AG04449 (cell line): ENCODE results near the gene EVA1C.
"Not testable (repeated sequence)": the region's sequence is repeated elsewhere in the genome, so short reads cannot be mapped to it uniquely, and the experiment has no call there.

Experiments used
- CTCF ChIA-PET: fragments of 350-600 bp; formaldehyde crosslinking; extraction: SDS; loops from one replicate; lab custom pipeline; 2021; ENCODE audit warnings: antibody characterized with exemption; lab: Yijun Ruan, JAX
- POLR2A ChIA-PET: fragments of 400-600, 350-600 bp; formaldehyde crosslinking; extraction: SDS; loops from one replicate; lab custom pipeline; 2020; ENCODE audit warnings: antibody characterized with exemption, inconsistent platforms; lab: Yijun Ruan, JAX
- DNase-seq: peaks from one replicate; pipeline ENCODE4 v3.0.0-alpha.2; 2010; ENCODE audit warnings: low read depth, low spot score
- H3K4me3 ChIP-seq: 2 replicates; pipeline ENCODE4 v1.5.1; 2011; ENCODE audit warnings: low read depth, mild to moderate bottlenecking, control low read depth, low read length
- TF ChIP-seq, protein P1 (sequence below): IDR thresholded peaks from one replicate; pipeline ENCODE4 v1.5.1; 2011; ENCODE audit warnings: mild to moderate bottlenecking, moderate library complexity, low read length, control low read depth, inconsistent platforms; ENCODE audit not compliant: insufficient read depth; ENCODE audit errors: missing control alignments

EVA1C gene

GRCh38 chr21:32426592-32427051, 14.1 kb downstream of the EVA1C start:
- ChIA-PET POLR2A (interaction anchor here (0.6 kb wide), 1 partner anchor 94 kb away, joined by 3 read pairs; no protein-coding TSS in a partner anchor), CTCF (interaction anchor here (1.3 to 2.3 kb wide), 3 partner anchors 25 to 174 kb away, joined by 5 read pairs; no protein-coding TSS in a partner anchor)
- DNase-seq, result no peak
- no peak overlapping the region for H3K4me3 ChIP-seq
- TF ChIP-seq, protein P1, sequence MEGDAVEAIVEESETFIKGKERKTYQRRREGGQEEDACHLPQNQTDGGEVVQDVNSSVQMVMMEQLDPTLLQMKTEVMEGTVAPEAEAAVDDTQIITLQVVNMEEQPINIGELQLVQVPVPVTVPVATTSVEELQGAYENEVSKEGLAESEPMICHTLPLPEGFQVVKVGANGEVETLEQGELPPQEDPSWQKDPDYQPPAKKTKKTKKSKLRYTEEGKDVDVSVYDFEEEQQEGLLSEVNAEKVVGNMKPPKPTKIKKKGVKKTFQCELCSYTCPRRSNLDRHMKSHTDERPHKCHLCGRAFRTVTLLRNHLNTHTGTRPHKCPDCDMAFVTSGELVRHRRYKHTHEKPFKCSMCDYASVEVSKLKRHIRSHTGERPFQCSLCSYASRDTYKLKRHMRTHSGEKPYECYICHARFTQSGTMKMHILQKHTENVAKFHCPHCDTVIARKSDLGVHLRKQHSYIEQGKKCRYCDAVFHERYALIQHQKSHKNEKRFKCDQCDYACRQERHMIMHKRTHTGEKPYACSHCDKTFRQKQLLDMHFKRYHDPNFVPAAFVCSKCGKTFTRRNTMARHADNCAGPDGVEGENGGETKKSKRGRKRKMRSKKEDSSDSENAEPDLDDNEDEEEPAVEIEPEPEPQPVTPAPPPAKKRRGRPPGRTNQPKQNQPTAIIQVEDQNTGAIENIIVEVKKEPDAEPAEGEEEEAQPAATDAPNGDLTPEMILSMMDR, result no peak

GRCh38 chr21:32427958-32428623, 15.6 kb downstream of the EVA1C start:
- ChIA-PET CTCF (no interaction called here), POLR2A (no interaction called here)
- no peak for DNase-seq
- TF ChIP-seq, protein P1, result no peak
- no peak overlapping the region for H3K4me3 ChIP-seq

DNA sequence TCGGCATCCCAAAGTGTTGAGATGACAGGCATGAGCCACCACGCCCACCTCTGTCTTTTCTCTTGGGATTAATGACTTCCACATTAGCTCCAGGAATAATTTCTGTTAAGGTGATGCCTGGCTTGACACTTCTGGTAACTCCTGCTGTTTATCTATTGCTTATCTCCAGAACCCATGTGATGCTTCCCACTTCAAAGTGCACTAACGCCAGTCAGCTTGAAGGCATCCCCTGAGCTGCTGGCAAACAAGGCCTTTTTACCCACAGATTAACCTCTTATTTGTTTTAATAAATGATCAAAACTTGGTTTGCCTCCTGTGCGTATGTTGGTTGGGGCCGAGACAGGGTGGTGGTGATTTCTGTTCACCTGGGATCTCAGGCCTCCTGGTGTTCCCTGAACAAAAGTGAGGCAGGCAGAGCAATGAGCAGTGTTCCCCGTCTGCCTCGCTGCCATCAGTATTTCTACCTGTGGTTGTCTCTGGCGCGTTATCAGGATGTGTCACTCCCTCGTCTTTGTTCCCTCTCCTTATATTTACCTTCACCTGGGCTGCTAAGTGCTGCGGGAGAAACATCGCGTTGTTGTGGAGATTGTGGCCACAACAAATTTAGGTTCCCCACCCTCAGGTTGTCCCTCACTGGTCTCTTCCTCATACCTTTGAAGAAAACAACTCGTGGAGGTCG, 20.6 kb downstream of the EVA1C start:
- POLR2A ChIA-PET, CTCF ChIA-PET, H3K4me3 ChIP-seq, DNase-seq: not testable (repeated sequence)

- DNase-seq, result no peak
- POLR2A ChIA-PET, result no interaction called here
- CTCF ChIA-PET, result no interaction called here
- H3K4me3 ChIP-seq, result no peak overlapping the region
- TF ChIP-seq, protein P1, result no peak
Observed at GRCh38 chr21:32437729-32438128, 25.2 kb downstream of the EVA1C start.

DNA sequence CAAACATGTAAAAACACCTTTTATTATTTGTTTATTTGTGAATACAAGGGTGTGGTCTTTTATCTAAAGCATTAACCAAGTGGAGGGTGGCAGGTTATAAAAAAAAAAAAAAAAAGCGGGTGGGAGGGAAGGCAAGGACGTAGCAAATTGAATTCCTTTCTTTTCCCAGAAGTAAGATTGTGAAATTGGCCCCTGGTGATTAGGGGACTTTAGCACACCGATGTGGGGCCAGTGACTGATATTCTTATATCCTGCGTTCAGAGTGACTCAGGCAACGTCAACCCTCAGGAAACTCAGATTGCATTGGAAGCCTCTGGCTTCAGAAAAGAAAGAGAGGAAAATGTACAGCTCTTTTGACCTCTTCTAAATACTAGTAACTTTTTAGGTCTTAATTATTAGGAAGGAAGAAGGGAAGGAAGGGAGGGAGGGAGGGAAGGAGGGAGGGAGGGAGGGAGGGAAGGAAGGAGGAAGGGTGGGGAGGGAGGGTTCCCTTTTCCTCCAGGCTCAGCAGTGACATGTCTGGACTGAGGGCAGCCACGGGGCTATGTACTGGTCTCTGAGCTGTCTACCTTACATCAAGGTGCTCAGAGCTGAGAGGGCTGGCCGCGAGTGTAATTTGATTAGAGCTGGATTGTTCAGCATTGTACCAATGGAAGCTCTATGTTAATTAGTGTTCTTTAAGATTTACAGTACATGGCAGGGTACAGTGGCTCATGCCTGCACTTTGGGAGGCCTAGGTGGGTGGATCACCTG, 30.2 kb downstream of the EVA1C start:
- CTCF ChIA-PET, result interaction anchor here (0.9 kb wide), 1 partner anchor 37 kb away, joined by 3 read pairs; no protein-coding TSS in a partner anchor
- no peak for DNase-seq
- TF ChIP-seq, protein P1, result no peak
- no peak overlapping the region for H3K4me3 ChIP-seq
- POLR2A ChIA-PET, result no interaction called here

GRCh38 chr21:32445101-32445500, 32.6 kb downstream of the EVA1C start:
- no peak overlapping the region for H3K4me3 ChIP-seq
- CTCF ChIA-PET, result no interaction called here

DNA sequence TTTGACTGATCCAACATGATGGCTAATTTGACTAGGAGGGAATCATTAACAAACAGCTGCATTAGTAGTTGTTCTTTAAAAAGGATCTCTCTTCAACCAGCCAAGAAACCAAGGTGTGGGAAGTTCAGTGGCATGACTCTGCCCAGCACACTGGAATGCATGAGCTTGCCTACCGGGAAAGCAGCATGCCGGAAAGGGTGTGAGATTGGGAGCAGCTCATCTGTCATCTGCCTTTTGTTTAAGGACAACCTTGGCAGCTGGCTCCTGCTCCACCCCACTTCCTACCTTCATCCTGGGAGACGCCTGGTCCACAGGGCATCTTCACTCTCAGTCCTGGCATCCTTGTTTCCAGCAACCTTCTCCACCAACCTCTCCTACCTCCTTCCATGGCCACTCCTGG, 33.9 kb downstream of the EVA1C start:
- CTCF ChIA-PET, result interaction anchor here (1.2 kb wide), 1 partner anchor 23 kb away, joined by 3 read pairs; no protein-coding TSS in a partner anchor
- DNase-seq, POLR2A ChIA-PET, H3K4me3 ChIP-seq: not testable (repeated sequence)

More at GRCh38 chr21:32445101-32445500, 32.6 kb downstream of the EVA1C start:
- POLR2A ChIA-PET, result no interaction called here
- TF ChIP-seq, protein P1, result no peak
- no peak for DNase-seq
